ENCODE results near the gene SLC17A7.

GRCh38 chr19:49420227-49420626, 21.1 kb downstream of the SLC17A7 start:
- TF ChIP-seq CTCF (IDR thresholded peaks at IDR 0.05) (no peak), ZFX (IDR thresholded peaks at IDR 0.05; ENCODE audit: borderline replicate concordance) (no peak)
